Measurements from ENCODE around the gene ENTREP1.
A peak's percentile ranks its signal among the peaks of the same experiment; 100 is the strongest.
"Not testable (repeated sequence)": the region's sequence is repeated elsewhere in the genome, so short reads cannot be mapped to it uniquely, and the experiment has no call there.

The ENTREP1 gene

GRCh38 chr9:69420611-69421270, 95.7 kb downstream of the ENTREP1 start:
- no peak for DNase-seq

GRCh38 chr9:69421908-69422801, 97.1 kb downstream of the ENTREP1 start:
- peak; percentile 75 for DNase-seq

DNA sequence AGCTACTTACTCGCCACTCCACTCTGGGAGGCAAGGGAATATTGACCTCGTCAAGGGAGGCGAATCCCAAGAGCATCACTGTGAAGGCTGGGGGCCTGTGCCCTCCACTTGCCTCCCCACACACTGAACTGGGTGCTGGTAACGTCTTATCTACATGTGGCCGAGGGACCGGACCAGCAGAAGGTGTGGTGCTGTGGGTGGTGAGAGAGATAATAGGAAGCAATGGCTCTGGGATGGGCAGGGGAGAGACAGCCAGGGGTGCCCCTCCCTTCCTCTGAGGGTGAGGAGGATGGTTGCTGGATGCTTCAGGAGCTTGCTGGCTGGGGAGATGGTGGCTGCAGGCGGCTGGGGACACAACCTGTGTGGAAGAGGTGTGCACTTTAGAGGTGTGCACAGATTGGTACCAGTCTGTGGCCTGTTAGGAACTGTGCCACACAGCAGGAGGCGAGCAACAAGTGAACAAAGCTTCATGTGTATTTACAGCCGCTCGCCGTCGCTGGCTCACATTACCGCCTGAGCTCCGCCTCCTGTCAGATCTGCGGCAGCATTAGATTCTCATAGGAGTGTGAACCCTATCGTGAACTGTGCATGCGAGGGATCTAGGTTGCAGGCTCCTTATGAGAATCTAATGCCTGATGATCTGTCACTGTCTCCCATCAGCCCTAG, 100.3 kb downstream of the ENTREP1 start:
- no peak for DNase-seq

DNA sequence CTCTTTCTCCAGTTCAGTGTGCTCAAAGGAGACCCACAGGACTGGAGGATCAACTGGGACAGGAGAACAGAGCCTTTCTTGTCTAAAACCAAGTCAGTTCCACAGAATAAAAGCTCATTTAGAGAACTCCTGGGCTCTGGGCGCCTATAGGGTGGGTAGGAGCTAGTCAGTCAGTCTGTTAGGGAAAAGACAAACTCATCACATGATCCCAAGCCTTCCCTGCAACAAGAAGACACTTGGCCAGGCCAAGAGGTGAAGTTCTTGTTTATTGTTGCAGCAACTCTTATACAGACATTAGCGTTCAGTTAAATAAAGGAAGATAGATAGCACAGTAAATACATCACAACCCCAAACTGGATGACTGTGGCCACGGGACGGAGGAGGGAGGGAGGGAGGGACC, 102.3 kb downstream of the ENTREP1 start:
- no peak for DNase-seq

DNA sequence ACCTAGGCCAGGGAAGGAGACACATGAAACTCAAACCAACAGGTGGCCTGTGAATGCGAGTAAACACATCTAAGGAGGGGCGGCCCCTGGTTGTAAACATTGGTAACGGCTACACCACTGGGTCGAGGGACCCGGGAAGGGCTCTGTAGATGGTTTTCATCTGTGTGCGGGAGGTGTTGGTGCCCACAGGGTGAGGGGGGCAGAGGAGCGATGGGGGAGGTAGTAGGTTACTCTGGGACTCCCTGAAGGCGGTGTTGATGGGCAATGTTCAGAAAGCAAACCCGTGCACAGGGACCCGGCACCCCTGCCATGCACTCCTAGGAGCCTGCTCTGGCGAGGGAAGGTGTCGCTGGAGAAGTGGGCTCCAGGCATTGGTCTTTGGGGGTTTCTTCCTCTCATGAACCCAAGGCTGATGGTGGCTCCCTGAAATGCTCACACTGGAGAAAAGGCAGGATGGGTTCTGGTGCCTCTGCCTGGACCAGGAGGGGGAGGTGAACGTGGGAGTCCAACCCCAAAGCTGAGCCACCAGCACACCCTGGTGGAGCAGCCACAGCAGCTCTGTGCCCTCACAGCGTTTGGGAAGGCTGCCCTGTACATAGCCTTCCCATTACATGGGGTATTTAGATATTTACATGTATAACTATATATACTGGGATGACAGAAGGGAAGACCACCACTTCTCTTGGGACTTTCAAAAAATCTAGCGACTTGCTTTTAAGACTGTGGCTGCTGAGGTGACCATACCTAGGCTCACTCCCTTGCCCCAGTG, 103.2 kb downstream of the ENTREP1 start:
- DNase-seq, result no peak

GRCh38 chr9:69429281-69429680, 104.3 kb downstream of the ENTREP1 start:
- no peak for DNase-seq

DNA sequence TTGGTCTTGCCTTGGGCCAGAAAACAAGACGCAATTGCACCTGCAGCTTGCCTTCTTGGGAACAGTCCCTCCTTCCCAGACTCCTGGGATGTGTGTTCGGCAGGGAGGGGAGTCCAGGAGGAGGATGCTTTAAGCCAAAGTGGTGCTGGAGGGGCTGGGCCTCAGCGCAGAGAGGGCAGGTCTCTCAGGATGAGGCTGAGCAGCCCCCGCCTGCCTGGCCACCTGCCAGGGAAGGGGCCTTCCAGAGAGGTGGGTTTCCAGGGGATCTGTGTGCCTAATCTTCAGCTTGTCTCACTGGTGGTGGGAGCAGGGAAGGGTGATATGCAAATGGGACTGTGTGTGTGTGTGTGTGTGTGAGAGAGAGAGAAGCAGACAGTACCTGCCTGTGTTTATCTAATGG, 105.2 kb downstream of the ENTREP1 start:
- no peak for DNase-seq

DNA sequence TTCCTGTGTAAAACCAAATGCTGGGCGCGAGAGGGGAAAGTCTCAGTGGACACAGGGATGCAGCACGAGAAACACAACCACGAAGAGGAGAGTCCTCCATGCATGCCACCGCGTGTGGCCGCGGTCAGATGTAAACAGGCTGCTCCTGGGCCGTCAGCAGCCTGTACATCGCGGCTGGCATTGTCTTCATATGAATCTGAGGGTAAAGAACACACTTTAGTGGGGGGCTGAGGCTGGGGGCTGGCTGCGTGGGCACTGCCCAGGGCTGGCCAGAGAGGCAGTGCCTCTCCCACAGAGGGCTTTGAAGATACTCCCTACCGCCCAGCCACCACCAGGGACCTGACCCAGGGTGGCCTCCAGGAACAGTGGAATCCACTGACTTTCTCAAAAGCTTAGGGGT, 106.2 kb downstream of the ENTREP1 start:
- no peak for DNase-seq

GRCh38 chr9:69431777-69432176, 106.8 kb downstream of the ENTREP1 start:
- DNase-seq, result no peak

- no peak for DNase-seq
These were observed 107.6 kb downstream of the ENTREP1 start for GRCh38 chr9:69432623-69433022.

DNA sequence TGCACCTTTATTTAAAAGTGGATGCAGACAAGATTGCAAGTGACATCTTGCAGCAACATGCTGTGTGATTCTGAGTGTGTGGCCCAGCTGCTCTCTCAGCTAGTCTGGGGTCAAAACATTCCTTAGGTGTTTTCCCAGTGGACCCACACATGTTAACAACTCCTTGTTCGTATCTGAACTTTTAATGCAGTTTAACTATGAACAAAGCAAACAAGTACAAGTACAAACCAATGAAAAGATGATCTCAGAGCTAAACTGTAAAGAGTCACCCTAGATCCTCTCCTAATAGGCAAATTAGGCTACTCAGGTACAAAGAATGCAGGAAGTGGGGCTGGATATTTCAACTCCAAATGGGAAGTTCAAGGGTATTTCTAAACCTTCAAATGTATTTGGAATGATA, 108.4 kb downstream of the ENTREP1 start:
- DNase-seq, result no peak

GRCh38 chr9:69433968-69434367, 109.0 kb downstream of the ENTREP1 start:
- DNase-seq, result no peak

GRCh38 chr9:69439654-69440053, 114.6 kb downstream of the ENTREP1 start:
- not testable (repeated sequence) for DNase-seq

GRCh38 chr9:69440254-69440955, 115.4 kb downstream of the ENTREP1 start:
- not testable (repeated sequence) for DNase-seq
